Measurements from ENCODE around the gene WFIKKN1. TPM values are rescaled to one million over a fixed set of nuclear protein-coding genes. Genes with fewer than 3 reads are reported as not detected.

Gene WFIKKN1
- total RNA-seq, 2 donors from 2014 or later: 0.52 to 0.71 TPM

DNA sequence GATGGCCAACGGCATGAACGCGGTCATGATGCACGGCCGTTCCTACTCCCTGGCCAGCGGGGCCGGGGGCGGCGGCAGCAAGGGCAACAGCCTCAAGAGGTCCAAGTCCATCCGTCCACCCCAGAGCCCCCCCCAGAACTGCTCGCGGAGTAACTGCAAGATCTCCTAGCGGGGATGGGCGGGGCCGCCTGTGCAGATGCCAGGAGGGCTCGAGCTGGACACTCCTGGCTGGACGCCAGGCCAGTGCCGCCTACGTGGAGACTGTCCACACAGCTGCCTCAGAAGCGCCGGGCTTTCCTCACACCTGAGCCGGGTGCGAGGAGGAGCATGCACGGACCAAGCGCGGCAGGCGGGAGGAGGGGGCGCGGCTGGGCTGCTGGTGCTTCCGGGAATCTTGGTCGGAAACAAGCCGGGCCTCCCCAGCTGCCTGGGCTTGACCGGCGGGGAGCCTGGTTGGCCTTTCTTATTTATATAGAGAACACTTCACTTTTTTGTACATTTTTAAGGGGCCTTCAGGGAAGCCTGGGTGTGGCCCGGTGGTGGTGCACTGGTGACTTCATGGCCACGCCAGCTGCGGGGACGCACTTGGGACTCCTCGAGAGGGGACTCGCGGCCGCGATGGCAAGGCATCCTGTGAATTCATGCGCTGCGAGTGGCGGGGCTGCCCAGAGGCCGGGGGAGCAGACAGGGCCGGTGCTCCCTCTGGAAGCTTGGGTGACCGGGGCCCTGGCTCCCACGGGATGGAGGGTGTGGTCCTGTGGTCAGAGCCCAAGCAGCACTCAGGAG lies 3.1 kb upstream of the WFIKKN1 start:
- TF ChIP-seq CTCF (IDR thresholded peaks at IDR 0.05): no peak
- no peak overlapping the region for H3K4me3 ChIP-seq
- no peak for DNase-seq (ENCODE audit: low spot score)
- H3K27me3 ChIP-seq: no peaks in the 10 kb centered on the region
- peaks cover 5% of the 10 kb centered on the region for H3K36me3 ChIP-seq
- H3K9me3 ChIP-seq: no peaks in the 10 kb centered on the region
- H3K27ac ChIP-seq: no peak overlapping the region
- H3K4me1 ChIP-seq: peaks cover 0 to 35% of the 10 kb centered on the region in 2 donors

DNA sequence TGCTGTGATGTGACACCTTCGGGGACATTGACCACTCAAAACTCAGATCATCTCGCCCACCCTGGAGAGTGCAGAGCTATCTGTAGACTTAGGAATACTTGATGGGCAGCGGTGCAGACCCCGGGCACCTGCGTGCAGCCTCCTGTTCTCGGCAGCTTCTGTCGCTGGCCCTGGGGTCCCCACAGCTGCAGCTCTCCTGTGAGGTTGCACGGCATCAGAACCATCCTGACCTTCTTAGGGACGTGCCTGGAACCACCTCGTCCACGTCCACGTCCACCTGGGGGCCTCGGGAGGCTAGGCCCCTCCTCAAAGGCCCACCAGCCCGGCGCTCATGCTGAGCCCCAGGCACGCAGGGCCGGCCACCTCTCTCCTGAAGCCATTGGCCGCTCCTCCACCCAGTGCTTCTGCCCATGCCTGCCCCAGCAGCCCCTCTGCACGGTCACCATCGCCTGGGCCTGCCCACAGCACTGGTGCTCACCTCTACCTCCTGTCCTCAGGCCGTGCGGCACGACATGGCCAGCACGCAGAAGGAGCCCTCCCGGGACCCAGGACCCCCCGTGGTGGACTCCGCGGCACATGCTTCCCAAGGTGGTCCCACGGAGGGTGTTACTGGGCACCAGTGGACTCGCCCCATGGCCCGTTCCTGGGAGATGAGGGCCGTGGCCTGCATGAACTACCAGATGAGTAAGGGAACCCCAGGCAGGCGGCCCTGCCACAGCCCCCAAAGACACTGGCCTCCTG lies 2.3 kb upstream of the WFIKKN1 start:
- no peaks in the 10 kb centered on the region for H3K27me3 ChIP-seq
- no peak for DNase-seq (ENCODE audit: low spot score)
- peaks cover 5% of the 10 kb centered on the region for H3K36me3 ChIP-seq
- TF ChIP-seq CTCF (IDR thresholded peaks at IDR 0.05): no peak
- H3K9me3 ChIP-seq: no peaks in the 10 kb centered on the region
- H3K4me3 ChIP-seq: no peak overlapping the region
- peaks cover 0 to 35% of the 10 kb centered on the region in 2 donors for H3K4me1 ChIP-seq
- no peak overlapping the region for H3K27ac ChIP-seq

GRCh38 chr16:629185-629832 lies 1.5 kb upstream of the WFIKKN1 start:
- no peak for DNase-seq (ENCODE audit: low spot score)

GRCh38 chr16:629833-630248 lies 944 bp upstream of the WFIKKN1 start:
- Histone ChIP-seq H3K9me3 (no peaks in the 10 kb centered on the region), H3K4me3 (no peak overlapping the region), H3K27ac (no peak overlapping the region), H3K36me3 (peaks cover 11% of the 10 kb centered on the region), H3K27me3 (no peaks in the 10 kb centered on the region), H3K4me1 (peaks cover 0 to 36% of the 10 kb centered on the region in 2 donors)
- no peak for DNase-seq (ENCODE audit: low spot score)
- no peak for TF ChIP-seq CTCF (IDR thresholded peaks at IDR 0.05)

More at GRCh38 chr16:629185-629832, 1.5 kb upstream of the WFIKKN1 start:
- Histone ChIP-seq H3K27me3 (no peaks in the 10 kb centered on the region), H3K4me1 (peaks cover 0 to 35% of the 10 kb centered on the region in 2 donors), H3K4me3 (no peak overlapping the region), H3K9me3 (no peaks in the 10 kb centered on the region), H3K27ac (no peak overlapping the region), H3K36me3 (peaks cover 11% of the 10 kb centered on the region)
- no peak for TF ChIP-seq CTCF (IDR thresholded peaks at IDR 0.05)

GRCh38 chr16:630249-630814 lies 453 bp upstream of the WFIKKN1 start:
- no peak for TF ChIP-seq CTCF (IDR thresholded peaks at IDR 0.05)
- H3K27me3 ChIP-seq: no peaks in the 10 kb centered on the region
- H3K4me1 ChIP-seq: peaks cover 0 to 41% of the 10 kb centered on the region in 2 donors
- H3K27ac ChIP-seq: no peak overlapping the region
- H3K36me3 ChIP-seq: peaks cover 11% of the 10 kb centered on the region
- no peak for DNase-seq (ENCODE audit: low spot score)
- no peak overlapping the region for H3K4me3 ChIP-seq
- H3K9me3 ChIP-seq: no peaks in the 10 kb centered on the region
